Ectodermal cell (in vitro differentiated cells): Measurements from ENCODE around the gene DLAT.
"Not testable (repeated sequence)": the region's sequence is repeated elsewhere in the genome, so short reads cannot be mapped to it uniquely, and the experiment has no call there.

Source experiments
- H3K27ac ChIP-seq: 2 replicates; pipeline ENCODE4 v1.7.0; 2013; ENCODE audit warnings: mild to moderate bottlenecking, low read depth, low read length; ENCODE audit not compliant: insufficient read depth, poor library complexity, severe bottlenecking
- H3K27me3 ChIP-seq: 2 replicates; pipeline ENCODE4 v1.7.0; 2013; ENCODE audit warnings: mild to moderate bottlenecking, low read length; ENCODE audit not compliant: insufficient read depth, control insufficient read depth, poor library complexity, severe bottlenecking
- H3K36me3 ChIP-seq: one replicate; pipeline ENCODE4 v1.7.0; 2013; ENCODE audit warnings: low read length; ENCODE audit not compliant: control insufficient read depth, insufficient read depth
- H3K4me1 ChIP-seq: one replicate; pipeline ENCODE4 v1.7.0; 2013; ENCODE audit warnings: low read length; ENCODE audit not compliant: control insufficient read depth, insufficient read depth
- H3K4me3 ChIP-seq: 2 replicates; pipeline ENCODE4 v1.7.0; 2013; ENCODE audit warnings: low read depth, low read length, control low read depth; ENCODE audit not compliant: insufficient read depth
- H3K9me3 ChIP-seq: 2 replicates; pipeline ENCODE4 v1.7.0; 2013; ENCODE audit warnings: mild to moderate bottlenecking, low read length, moderate library complexity; ENCODE audit not compliant: control insufficient read depth
- WGBS, 2 experiments: methylation state at CpG; one replicate each; pipeline ENCODE4 v1.1.7; 2013; ENCODE audit warnings: missing lambda C conversion rate in 2 of 2; 5-methylcytosine and 5-hydroxymethylcytosine counted together

The DLAT gene

DNA sequence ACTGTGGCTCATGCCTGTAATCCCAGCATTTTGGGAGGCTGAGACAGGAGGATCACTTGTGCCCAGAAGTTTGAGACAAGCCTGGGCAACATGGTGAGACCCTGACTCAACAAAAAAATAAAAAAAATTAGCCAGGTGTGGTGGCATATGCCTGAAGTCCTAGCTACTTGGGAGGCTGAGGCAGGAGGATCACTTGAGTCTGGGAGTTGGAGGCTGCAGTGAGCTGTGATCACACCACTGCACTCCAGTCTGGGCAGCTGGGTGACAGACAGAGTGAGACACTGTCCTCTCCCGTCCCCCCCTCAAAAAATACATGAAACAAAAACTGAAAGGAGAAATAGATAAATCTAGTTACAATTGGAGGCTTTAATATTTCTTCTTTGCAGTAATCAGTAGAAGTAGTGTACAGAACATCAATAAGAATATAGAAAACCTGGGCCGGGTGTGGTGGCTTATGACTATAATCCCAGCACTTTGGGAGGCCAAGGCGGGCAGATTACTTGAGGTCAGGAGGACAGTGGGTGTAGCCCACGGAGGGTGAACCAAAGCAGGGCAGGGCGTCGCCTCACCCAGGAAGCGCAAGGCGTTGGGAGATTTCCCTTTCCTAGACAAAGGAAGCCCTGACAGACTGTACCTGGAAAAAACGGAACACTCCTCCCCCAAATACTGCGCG, 19.6 kb upstream of the DLAT start:
- Histone ChIP-seq H3K4me3 (no peak overlapping the region), H3K36me3 (peaks cover 8% of the 10 kb centered on the region), H3K9me3 (no peaks in the 10 kb centered on the region), H3K27me3 (no peaks in the 10 kb centered on the region), H3K4me1 (no peaks in the 10 kb centered on the region), H3K27ac (no peak overlapping the region)
- 95% methylated on average over 10 to 11 of the region's 11 CpGs for WGBS, 2 experiments

GRCh38 chr11:112006095-112006441, 19.1 kb upstream of the DLAT start:
- not testable (repeated sequence) for H3K27me3 ChIP-seq, H3K4me3 ChIP-seq, H3K4me1 ChIP-seq, H3K27ac ChIP-seq, H3K36me3 ChIP-seq, H3K9me3 ChIP-seq
- 75 to 76% methylated on average over 4 of the region's 4 CpGs for WGBS, 2 experiments

- WGBS, 2 experiments = 84 to 92% methylated on average over 5 of the region's 5 CpGs
These were observed 13.8 kb upstream of the DLAT start for GRCh38 chr11:112011451-112011850.

DNA sequence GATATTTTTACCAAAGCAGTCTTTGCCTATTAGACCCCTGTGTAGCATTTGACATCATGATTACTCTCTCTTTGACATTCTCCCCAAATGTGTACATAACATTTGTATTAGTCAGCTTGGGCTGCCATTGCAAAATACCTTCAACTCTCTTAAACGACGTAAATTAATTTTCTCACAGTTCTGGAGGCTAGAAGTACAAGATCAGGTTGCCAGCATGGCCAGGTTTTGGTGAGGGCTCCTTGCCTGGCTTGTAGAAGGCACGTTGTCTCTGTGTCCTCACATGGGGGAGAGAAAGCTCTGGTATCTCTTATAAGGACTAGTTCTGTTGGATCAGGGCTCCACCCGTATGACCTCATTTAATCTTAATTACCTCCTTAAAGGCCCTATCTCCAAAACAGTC, 12.3 kb upstream of the DLAT start:
- Histone ChIP-seq H3K36me3 (no peaks in the 10 kb centered on the region), H3K4me1 (peaks cover 6% of the 10 kb centered on the region), H3K4me3 (no peak overlapping the region), H3K27me3 (no peaks in the 10 kb centered on the region), H3K27ac (no peak overlapping the region), H3K9me3 (no peaks in the 10 kb centered on the region)
- 87 to 100% methylated on average over 3 to 4 of the region's 4 CpGs for WGBS, 2 experiments

More at GRCh38 chr11:112011451-112011850, 13.8 kb upstream of the DLAT start:
- H3K9me3 ChIP-seq, H3K27ac ChIP-seq, H3K4me1 ChIP-seq, H3K27me3 ChIP-seq, H3K4me3 ChIP-seq, H3K36me3 ChIP-seq: not testable (repeated sequence)

- WGBS, 2 experiments = 91 to 96% methylated on average over 3 to 4 of the region's 4 CpGs
- no peaks in the 10 kb centered on the region for H3K9me3 ChIP-seq
These were observed 11.6 kb upstream of the DLAT start for GRCh38 chr11:112013497-112014164.

GRCh38 chr11:112016088-112016764, 9.0 kb upstream of the DLAT start:
- Histone ChIP-seq H3K4me3 (no peak overlapping the region), H3K27me3 (no peaks in the 10 kb centered on the region), H3K27ac (peak overlapping the region; percentile 68), H3K9me3 (no peaks in the 10 kb centered on the region), H3K36me3 (peaks cover 9% of the 10 kb centered on the region), H3K4me1 (peaks cover 6% of the 10 kb centered on the region)
- 93% methylated on average over 13 of the region's 13 CpGs for WGBS, 2 experiments

More at GRCh38 chr11:112013497-112014164, 11.6 kb upstream of the DLAT start:
- Histone ChIP-seq H3K27me3 (no peaks in the 10 kb centered on the region), H3K4me3 (no peak overlapping the region), H3K36me3 (no peaks in the 10 kb centered on the region), H3K27ac (no peak overlapping the region), H3K4me1 (peaks cover 6% of the 10 kb centered on the region)

DNA sequence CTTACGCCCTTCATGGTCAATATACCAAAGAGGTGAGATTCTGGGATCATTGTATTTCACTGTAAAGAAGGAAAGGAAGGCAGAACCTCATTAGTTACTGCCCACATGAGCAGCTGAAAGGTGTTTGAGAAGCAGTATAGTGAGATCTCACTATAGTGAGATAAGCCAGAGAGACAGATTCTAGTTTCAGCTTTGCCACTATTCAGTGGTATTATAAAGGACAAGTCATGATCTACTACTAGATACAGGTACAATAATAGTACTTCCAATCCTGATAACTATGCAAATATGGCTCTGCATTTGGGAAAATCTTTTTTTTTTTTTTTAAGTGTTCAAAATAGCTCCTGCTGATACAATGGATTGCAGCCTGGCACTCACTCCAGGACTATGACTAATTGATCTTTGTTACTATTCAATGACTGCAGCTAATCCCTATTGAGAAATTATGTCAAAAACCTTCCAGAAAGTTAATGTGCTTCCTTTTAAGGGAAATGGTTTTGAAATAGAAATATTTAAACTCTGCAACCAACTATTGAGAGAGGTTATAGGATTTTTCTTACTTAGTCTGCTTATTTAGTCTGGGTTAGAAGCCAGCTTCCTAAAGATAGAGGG, 8.3 kb upstream of the DLAT start:
- 97 to 100% methylated on average over 1 of the region's 1 CpG for WGBS, 2 experiments
- H3K9me3 ChIP-seq = no peaks in the 10 kb centered on the region
- H3K4me1 ChIP-seq = peaks cover 6% of the 10 kb centered on the region
- peaks cover 9% of the 10 kb centered on the region for H3K36me3 ChIP-seq
- H3K4me3 ChIP-seq = no peak overlapping the region
- H3K27me3 ChIP-seq = no peaks in the 10 kb centered on the region
- H3K27ac ChIP-seq = peak overlapping the region; percentile 68

DNA sequence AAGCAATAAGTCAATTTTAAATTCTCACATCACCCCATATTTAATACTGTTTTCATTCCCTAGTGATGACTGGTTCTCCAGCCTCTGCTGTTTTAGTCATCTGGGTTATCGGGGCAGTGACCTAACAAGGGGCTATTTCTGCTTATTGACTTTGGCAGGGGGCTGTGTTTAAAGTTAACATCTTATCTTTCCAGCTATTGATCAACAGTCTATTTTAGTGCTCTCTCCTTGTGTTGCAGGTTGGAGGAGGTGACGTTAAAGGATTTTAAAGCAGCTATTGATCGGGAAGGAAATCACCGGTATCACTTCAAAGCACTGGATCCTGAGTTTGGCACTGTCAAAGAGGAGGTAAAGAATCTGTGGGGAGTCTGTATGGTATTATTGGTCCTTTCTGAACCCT, 7.7 kb upstream of the DLAT start:
- H3K4me3 ChIP-seq = no peak overlapping the region
- H3K27ac ChIP-seq = no peak overlapping the region
- peaks cover 9% of the 10 kb centered on the region for H3K36me3 ChIP-seq
- peaks cover 6% of the 10 kb centered on the region for H3K4me1 ChIP-seq
- no peaks in the 10 kb centered on the region for H3K27me3 ChIP-seq
- 92 to 95% methylated on average over 4 of the region's 4 CpGs for WGBS, 2 experiments
- no peaks in the 10 kb centered on the region for H3K9me3 ChIP-seq

DNA sequence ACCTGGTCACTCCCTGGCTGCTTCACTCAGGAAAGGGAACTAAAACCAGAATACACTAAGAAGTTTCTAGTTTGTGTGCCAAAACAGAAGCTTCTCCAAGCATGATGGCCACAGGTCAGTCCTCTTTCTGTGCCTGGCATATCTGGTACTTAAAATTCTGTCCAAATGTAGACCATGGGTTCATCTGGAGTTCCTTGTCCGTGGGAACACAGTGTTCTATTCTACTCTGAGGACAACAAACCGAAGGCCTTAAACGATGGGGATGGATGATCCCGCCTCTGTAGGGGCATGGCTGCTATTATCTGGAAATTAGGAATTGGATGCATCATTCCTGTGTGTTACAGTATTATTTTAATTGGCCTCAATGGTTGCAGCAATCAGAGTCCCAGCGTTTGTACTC, 6.1 kb upstream of the DLAT start:
- Histone ChIP-seq H3K27me3 (no peaks in the 10 kb centered on the region), H3K36me3 (peaks cover 9% of the 10 kb centered on the region), H3K27ac (no peak overlapping the region), H3K9me3 (no peaks in the 10 kb centered on the region), H3K4me1 (peaks cover 8% of the 10 kb centered on the region), H3K4me3 (no peak overlapping the region)
- 94 to 95% methylated on average over 5 of the region's 5 CpGs for WGBS, 2 experiments

- H3K27ac ChIP-seq = no peak overlapping the region
- no peaks in the 10 kb centered on the region for H3K9me3 ChIP-seq
- H3K36me3 ChIP-seq = peaks cover 9% of the 10 kb centered on the region
- H3K27me3 ChIP-seq = no peaks in the 10 kb centered on the region
- WGBS, 2 experiments = 93 to 95% methylated on average over 3 of the region's 3 CpGs
- no peak overlapping the region for H3K4me3 ChIP-seq
- H3K4me1 ChIP-seq = peaks cover 5% of the 10 kb centered on the region
These were observed 2.1 kb upstream of the DLAT start for GRCh38 chr11:112023104-112023503.
